ENCODE results near the gene MED12.

MED12 gene

DNA sequence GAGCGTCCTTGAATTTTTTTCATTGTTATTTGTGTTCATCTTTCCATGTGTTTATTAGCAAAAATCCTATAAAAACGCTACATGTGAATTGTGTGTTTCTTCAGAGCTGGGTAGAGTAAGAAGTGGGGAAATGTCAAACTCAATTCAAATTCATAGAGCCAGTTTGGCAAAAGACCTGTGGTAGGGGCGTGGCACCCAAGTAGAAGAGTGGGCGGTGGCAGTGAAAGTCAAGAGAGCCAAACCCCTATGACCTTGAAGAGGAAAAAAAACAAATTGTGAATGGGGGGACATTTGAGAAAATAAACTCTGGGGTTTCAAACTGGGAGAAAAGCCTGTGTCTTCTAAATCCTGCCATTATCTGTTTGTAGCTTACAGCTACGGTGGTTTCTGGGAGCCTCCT lies 27.1 kb upstream of the MED12 start:
- H3K4me2 ChIP-seq (ENCODE audit: low read depth, low read length, poor library complexity, severe bottlenecking): no peak overlapping the region

DNA sequence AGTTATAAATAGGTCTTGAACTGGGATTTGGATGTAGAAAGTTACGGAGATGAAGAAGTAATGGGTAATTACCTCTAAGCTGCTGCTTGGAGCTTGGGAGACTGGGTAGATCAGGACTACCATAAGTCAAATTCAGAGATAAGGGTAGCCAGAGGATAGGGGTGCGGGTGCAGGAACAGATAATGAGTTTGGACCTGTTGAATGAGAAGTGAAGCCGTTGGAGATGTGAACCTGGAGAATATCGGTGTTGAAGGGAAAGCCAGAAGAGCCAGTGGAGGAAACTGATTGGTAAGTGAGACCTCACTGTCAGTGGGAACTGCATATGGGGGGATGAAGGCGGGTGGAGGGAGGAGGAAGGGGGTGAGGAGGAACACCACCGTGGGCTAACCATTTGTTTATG lies 23.4 kb upstream of the MED12 start:
- no peaks in the 10 kb centered on the region for H3K27me3 ChIP-seq (ENCODE audit: insufficient read depth, low read length, poor library complexity, severe bottlenecking)
- TF ChIP-seq EZH2phosphoT487 (IDR thresholded peaks at IDR 0.05; ENCODE audit: borderline replicate concordance): no peak
- TF ChIP-seq, protein P1, sequence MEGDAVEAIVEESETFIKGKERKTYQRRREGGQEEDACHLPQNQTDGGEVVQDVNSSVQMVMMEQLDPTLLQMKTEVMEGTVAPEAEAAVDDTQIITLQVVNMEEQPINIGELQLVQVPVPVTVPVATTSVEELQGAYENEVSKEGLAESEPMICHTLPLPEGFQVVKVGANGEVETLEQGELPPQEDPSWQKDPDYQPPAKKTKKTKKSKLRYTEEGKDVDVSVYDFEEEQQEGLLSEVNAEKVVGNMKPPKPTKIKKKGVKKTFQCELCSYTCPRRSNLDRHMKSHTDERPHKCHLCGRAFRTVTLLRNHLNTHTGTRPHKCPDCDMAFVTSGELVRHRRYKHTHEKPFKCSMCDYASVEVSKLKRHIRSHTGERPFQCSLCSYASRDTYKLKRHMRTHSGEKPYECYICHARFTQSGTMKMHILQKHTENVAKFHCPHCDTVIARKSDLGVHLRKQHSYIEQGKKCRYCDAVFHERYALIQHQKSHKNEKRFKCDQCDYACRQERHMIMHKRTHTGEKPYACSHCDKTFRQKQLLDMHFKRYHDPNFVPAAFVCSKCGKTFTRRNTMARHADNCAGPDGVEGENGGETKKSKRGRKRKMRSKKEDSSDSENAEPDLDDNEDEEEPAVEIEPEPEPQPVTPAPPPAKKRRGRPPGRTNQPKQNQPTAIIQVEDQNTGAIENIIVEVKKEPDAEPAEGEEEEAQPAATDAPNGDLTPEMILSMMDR (conservative IDR thresholded peaks at IDR 0.05; ENCODE audit: low read length): no peak

More for the DNA sequence above, 27.1 kb upstream of the MED12 start:
- Histone ChIP-seq H3K36me3 (ENCODE audit: insufficient read depth, low read length) (no peaks in the 10 kb centered on the region), H3K27me3 (ENCODE audit: insufficient read depth, low read length, poor library complexity, severe bottlenecking) (no peaks in the 10 kb centered on the region), H3K4me1 (ENCODE audit: insufficient read depth, low read length, poor library complexity, severe bottlenecking) (peaks cover 5% of the 10 kb centered on the region), H3K9me3 (ENCODE audit: insufficient read depth, low read depth, low read length) (no peaks in the 10 kb centered on the region), H3K9ac (ENCODE audit: low read depth, low read length, poor library complexity, severe bottlenecking) (no peak overlapping the region), H3K4me3 (ENCODE audit: low read length, poor library complexity, severe bottlenecking) (no peak overlapping the region), H3K79me2 (ENCODE audit: insufficient read depth, low read length) (0 out of 2 replicates have a peak, but pooled peaks cover 2% of the 10 kb centered on the region), H3K9me2 (replicated peaks; ENCODE audit: low read depth, low read length) (no peaks in the 10 kb centered on the region), H2AFZ (ENCODE audit: low read length) (no peak overlapping the region), H3F3A (ENCODE audit: low read depth) (no peaks in the 10 kb centered on the region), H4K20me1 (ENCODE audit: insufficient read depth, low read length, poor library complexity, severe bottlenecking) (no peaks in the 10 kb centered on the region)
- TF ChIP-seq, protein P1 (conservative IDR thresholded peaks at IDR 0.05; ENCODE audit: low read length): no peak
- no peak for TF ChIP-seq EZH2phosphoT487 (IDR thresholded peaks at IDR 0.05; ENCODE audit: borderline replicate concordance)

DNA sequence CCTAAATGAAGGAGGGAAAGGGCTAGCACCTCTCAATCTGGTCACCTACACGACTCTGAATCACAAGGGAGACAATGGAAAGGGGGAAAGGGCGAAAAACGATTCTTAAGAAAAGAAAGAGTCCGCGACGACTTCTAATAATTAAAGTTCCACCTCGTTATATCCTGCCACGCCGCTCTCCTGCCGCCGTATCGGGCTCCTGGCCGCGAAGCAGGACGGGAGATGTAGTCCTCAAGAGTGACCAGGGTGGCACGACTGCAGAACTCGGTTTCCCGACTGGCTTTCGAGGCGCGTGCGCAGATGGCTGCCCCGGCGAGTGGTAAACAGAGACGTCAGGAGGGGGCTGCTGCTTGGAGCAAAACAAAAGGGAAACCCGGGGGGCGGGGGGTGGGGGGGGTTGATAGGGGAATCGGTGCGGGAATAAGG lies 22.8 kb upstream of the MED12 start, which contains the start of gene FOXO4:
FOXO4 (plus strand) TSS at position 297 of the 426 bp plus-strand sequence. CDS start 678 bp downstream, outside the sequence.
- no peaks in the 10 kb centered on the region for H3K36me3 ChIP-seq (ENCODE audit: insufficient read depth, low read length)

More for the DNA sequence above, 23.4 kb upstream of the MED12 start:
- Histone ChIP-seq H3K9me2 (replicated peaks; ENCODE audit: low read depth, low read length) (no peaks in the 10 kb centered on the region), H3K4me3 (ENCODE audit: low read length, poor library complexity, severe bottlenecking) (peak overlapping the region; percentile 84), H3F3A (ENCODE audit: low read depth) (no peaks in the 10 kb centered on the region), H4K20me1 (ENCODE audit: insufficient read depth, low read length, poor library complexity, severe bottlenecking) (no peaks in the 10 kb centered on the region), H3K79me2 (ENCODE audit: insufficient read depth, low read length) (0 out of 2 replicates have a peak, but pooled peaks cover 12% of the 10 kb centered on the region), H3K36me3 (ENCODE audit: insufficient read depth, low read length) (no peaks in the 10 kb centered on the region), H3K9ac (ENCODE audit: low read depth, low read length, poor library complexity, severe bottlenecking) (peak overlapping the region; percentile 76), H3K4me1 (ENCODE audit: insufficient read depth, low read length, poor library complexity, severe bottlenecking) (peaks cover 28% of the 10 kb centered on the region), H3K4me2 (ENCODE audit: low read depth, low read length, poor library complexity, severe bottlenecking) (peak overlapping the region; percentile 87), H2AFZ (ENCODE audit: low read length) (peak overlapping the region; percentile 91), H3K9me3 (ENCODE audit: insufficient read depth, low read depth, low read length) (no peaks in the 10 kb centered on the region)

More for the DNA sequence above, 22.8 kb upstream of the MED12 start, which contains the start of gene FOXO4:
- TF ChIP-seq, protein P1 (conservative IDR thresholded peaks at IDR 0.05; ENCODE audit: low read length): no peak
- no peak for TF ChIP-seq EZH2phosphoT487 (IDR thresholded peaks at IDR 0.05; ENCODE audit: borderline replicate concordance)
- Histone ChIP-seq H4K20me1 (ENCODE audit: insufficient read depth, low read length, poor library complexity, severe bottlenecking) (no peaks in the 10 kb centered on the region), H3K27me3 (ENCODE audit: insufficient read depth, low read length, poor library complexity, severe bottlenecking) (no peaks in the 10 kb centered on the region), H3K9me2 (replicated peaks; ENCODE audit: low read depth, low read length) (no peaks in the 10 kb centered on the region), H3K4me3 (ENCODE audit: low read length, poor library complexity, severe bottlenecking) (peak within 1 kb of the TSS; percentile 84), H3K4me1 (ENCODE audit: insufficient read depth, low read length, poor library complexity, severe bottlenecking) (peaks cover 29% of the 10 kb centered on the region), H3K9ac (ENCODE audit: low read depth, low read length, poor library complexity, severe bottlenecking) (peak within 1 kb of the TSS; percentile 76), H3K79me2 (ENCODE audit: insufficient read depth, low read length) (peaks cover 13% of the 10 kb centered on the region; the same call in 1 of the 2 replicates), H3K4me2 (ENCODE audit: low read depth, low read length, poor library complexity, severe bottlenecking) (peak within 1 kb of the TSS; percentile 94), H2AFZ (ENCODE audit: low read length) (peak within 1 kb of the TSS; percentile 91), H3F3A (ENCODE audit: low read depth) (no peaks in the 10 kb centered on the region), H3K9me3 (ENCODE audit: insufficient read depth, low read depth, low read length) (no peaks in the 10 kb centered on the region)

Data from Loucy (cell line).